Trophoblast cell (in vitro differentiated cells and primary cell): Measurements from ENCODE around the gene DUSP28.
A peak's percentile ranks its signal among the peaks of the same experiment; 100 is the strongest.

Experiments used
- DNase-seq, 2 donors: peaks; one replicate each; pipeline ENCODE4 v3.0.0-alpha.2; 2016
- H2AFZ ChIP-seq: 2 replicates; pipeline ENCODE4 v1.6.1; 2013; ENCODE audit warnings: low read length, moderate library complexity, mild to moderate bottlenecking; ENCODE audit not compliant: insufficient read depth, poor library complexity
- H2AK5ac ChIP-seq: 2 replicates; pipeline ENCODE4 v1.6.1; 2013; ENCODE audit warnings: mild to moderate bottlenecking, low read length
- H2BK120ac ChIP-seq: 2 replicates; pipeline ENCODE4 v1.6.1; 2013; ENCODE audit warnings: low read length, mild to moderate bottlenecking, moderate library complexity; ENCODE audit not compliant: insufficient read depth, poor library complexity
- H2BK12ac ChIP-seq: 2 replicates; pipeline ENCODE4 v1.6.1; 2013; ENCODE audit warnings: mild to moderate bottlenecking, low read length, moderate library complexity
- H2BK5ac ChIP-seq: 2 replicates; pipeline ENCODE4 v1.6.1; 2013; ENCODE audit warnings: low read length, low read depth, moderate library complexity, mild to moderate bottlenecking; ENCODE audit not compliant: poor library complexity
- H3K14ac ChIP-seq: 2 replicates; pipeline ENCODE4 v1.6.1; 2013; ENCODE audit warnings: mild to moderate bottlenecking, low read length
- H3K18ac ChIP-seq: 2 replicates; pipeline ENCODE4 v1.6.1; 2013; ENCODE audit warnings: mild to moderate bottlenecking, low read length
- H3K23ac ChIP-seq: 2 replicates; pipeline ENCODE4 v1.6.1; 2013; ENCODE audit warnings: low read length
- H3K27ac ChIP-seq: 2 replicates; pipeline ENCODE4 v1.5.1; 2013; ENCODE audit warnings: low read depth, mild to moderate bottlenecking, inconsistent platforms, low read length, moderate library complexity
- H3K27me3 ChIP-seq: 2 replicates; pipeline ENCODE4 v1.6.1; 2013; ENCODE audit warnings: inconsistent platforms, mild to moderate bottlenecking, low read length, moderate library complexity; ENCODE audit not compliant: insufficient read depth
- H3K36me3 ChIP-seq, 2 experiments: 1 replicate in 1 of 2; 2 replicates in 1 of 2; pipeline ENCODE4 v1.6.1; 2013; ENCODE audit warnings: low read length in 2 of 2, mild to moderate bottlenecking in 2 of 2, moderate library complexity in 1 of 2; ENCODE audit not compliant: insufficient read depth in 2 of 2, control insufficient read depth in 1 of 2
- H3K4ac ChIP-seq: 2 replicates; pipeline ENCODE4 v1.6.1; 2013; ENCODE audit warnings: low read depth, mild to moderate bottlenecking, low read length, moderate library complexity
- H3K4me1 ChIP-seq, 2 experiments: 1 replicate in 1 of 2; 2 replicates in 1 of 2; pipeline ENCODE4 v1.6.1; 2013; ENCODE audit warnings: low read length in 2 of 2, mild to moderate bottlenecking in 2 of 2, moderate library complexity in 1 of 2; ENCODE audit not compliant: insufficient read depth in 2 of 2, control insufficient read depth in 1 of 2
- H3K4me2 ChIP-seq: 2 replicates; pipeline ENCODE4 v1.6.1; 2013; ENCODE audit warnings: inconsistent platforms, mild to moderate bottlenecking, low read length, moderate library complexity
- H3K4me3 ChIP-seq: 2 replicates; pipeline ENCODE4 v1.5.1; 2013; ENCODE audit warnings: mild to moderate bottlenecking, low read depth, low read length, inconsistent platforms
- H3K79me1 ChIP-seq: one replicate; pipeline ENCODE4 v1.6.1; 2013; ENCODE audit warnings: low read length
- H3K79me2 ChIP-seq: 2 replicates; pipeline ENCODE4 v1.6.1; 2013; ENCODE audit warnings: low read length, mild to moderate bottlenecking; ENCODE audit not compliant: control insufficient read depth, insufficient read depth, poor library complexity
- H3K9ac ChIP-seq: 2 replicates; pipeline ENCODE4 v1.6.1; 2013; ENCODE audit warnings: mild to moderate bottlenecking, low read length
- H3K9me3 ChIP-seq: 2 replicates; pipeline ENCODE4 v1.6.1; 2013; ENCODE audit warnings: low read depth, mild to moderate bottlenecking, control low read depth, inconsistent platforms, low read length; ENCODE audit not compliant: insufficient read depth
- H4K12ac ChIP-seq: 2 replicates; pipeline ENCODE4 v1.6.1; 2013; ENCODE audit warnings: low read depth, mild to moderate bottlenecking, low read length, moderate library complexity
- H4K8ac ChIP-seq: 2 replicates; pipeline ENCODE4 v1.6.1; 2013; ENCODE audit warnings: low read depth, mild to moderate bottlenecking, low read length, moderate library complexity
- H4K91ac ChIP-seq: one replicate; pipeline ENCODE4 v1.6.1; 2013; ENCODE audit warnings: low read depth, mild to moderate bottlenecking, low read length, moderate library complexity
- WGBS: extraction: QIAGEN DNeasy Blood & Tissue Kit; methylation state at CpG from one replicate; pipeline ENCODE4 v1.1.7; 2013; ENCODE audit warnings: missing lambda C conversion rate; ENCODE audit not compliant: insufficient read length, insufficient coverage; ENCODE audit errors: extremely low coverage; 5-methylcytosine and 5-hydroxymethylcytosine counted together

The DUSP28 gene

GRCh38 chr2:240571314-240571973 is 11.3 kb downstream of the DUSP28 start:
- Histone ChIP-seq H2BK120ac (no peak overlapping the region), H3K79me2 (no peaks in the 10 kb centered on the region), H3K9ac (no peak overlapping the region), H3K27me3 (no peaks in the 10 kb centered on the region), H2AFZ (no peak overlapping the region), H3K9me3 (peaks cover 2% of the 10 kb centered on the region), H3K23ac (no peak overlapping the region), H2BK5ac (no peak overlapping the region), H2BK12ac (no peak overlapping the region), H2AK5ac (no peak overlapping the region), H3K4ac (no peak overlapping the region), H3K79me1 (peaks cover 9% of the 10 kb centered on the region), H3K4me2 (no peak overlapping the region), H3K36me3 (peaks cover 21 to 28% of the 10 kb centered on the region in 2 experiments), H3K14ac (no peak overlapping the region), H3K4me1 (peaks cover 20 to 30% of the 10 kb centered on the region in 2 experiments), H4K8ac (no peak overlapping the region), H3K27ac (no peak overlapping the region), H4K12ac (no peak overlapping the region), H3K18ac (no peak overlapping the region), H3K4me3 (no peak overlapping the region), H4K91ac (no peak overlapping the region)
- DNase-seq, result no peak
- no CpG with 5 or more reads among the region's 18 CpGs for WGBS

DNA sequence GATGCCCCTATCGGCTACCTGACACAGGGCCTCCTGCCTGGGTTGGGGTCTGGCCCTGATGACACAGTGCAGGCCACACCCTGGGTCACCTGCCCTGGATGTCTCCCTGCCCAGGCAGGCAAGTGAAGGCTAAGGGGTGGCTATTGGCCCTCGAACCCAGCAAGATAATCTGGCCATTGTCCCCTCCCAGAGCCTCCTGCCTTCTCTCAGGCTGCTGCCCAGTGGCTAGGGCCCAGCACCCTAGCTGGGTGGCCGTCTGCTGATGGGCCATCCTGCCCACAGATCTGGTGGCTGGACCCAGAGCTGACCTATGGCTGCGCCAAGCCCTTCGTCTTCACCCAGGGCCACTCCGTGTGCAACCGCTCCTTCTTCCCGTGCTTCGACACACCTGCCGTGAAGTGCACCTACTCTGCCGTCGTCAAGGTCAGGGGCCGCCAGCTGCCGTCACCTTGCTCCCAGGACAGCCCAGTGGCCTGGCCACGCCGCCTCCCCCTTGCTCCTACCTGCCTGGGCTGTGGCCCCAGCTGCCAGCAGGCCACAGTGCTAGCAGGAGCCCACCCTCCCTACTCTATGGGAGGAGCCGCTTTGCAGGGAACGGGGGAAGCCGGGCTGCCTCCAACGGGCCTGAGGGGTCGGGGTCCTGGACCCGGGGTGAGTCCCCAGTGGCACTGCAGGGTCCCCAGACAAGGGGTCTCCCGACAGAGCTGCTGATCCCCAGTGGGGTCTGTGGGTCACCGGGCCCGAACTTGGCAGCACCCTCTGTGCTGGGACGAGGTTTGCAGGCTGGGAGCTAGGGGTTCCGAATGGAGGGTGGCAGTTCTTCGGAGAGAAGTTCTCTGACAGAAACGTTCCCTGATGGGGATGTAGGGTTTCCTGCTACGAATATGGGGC is 12.2 kb downstream of the DUSP28 start:
- no peak overlapping the region for H3K4me2 ChIP-seq
- H3K4ac ChIP-seq, result no peak overlapping the region
- H2BK12ac ChIP-seq, result no peak overlapping the region
- H3K18ac ChIP-seq, result no peak overlapping the region
- H3K9ac ChIP-seq, result no peak overlapping the region
- WGBS, result no CpG with 5 or more reads among the region's 30 CpGs
- H2AK5ac ChIP-seq, result no peak overlapping the region
- H3K9me3 ChIP-seq, result peaks cover 2% of the 10 kb centered on the region
- no peak overlapping the region for H2BK5ac ChIP-seq
- H3K14ac ChIP-seq, result no peak overlapping the region
- H3K79me2 ChIP-seq, result no peaks in the 10 kb centered on the region
- H3K4me1 ChIP-seq, result peaks cover 11 to 21% of the 10 kb centered on the region in 2 experiments
- no peak overlapping the region for H4K8ac ChIP-seq
- no peak overlapping the region for H2BK120ac ChIP-seq
- no peak overlapping the region for H2AFZ ChIP-seq
- peak overlapping the region; percentile 12 for H4K12ac ChIP-seq
- no peak overlapping the region for H3K27ac ChIP-seq
- no peak for DNase-seq
- H3K4me3 ChIP-seq, result no peak overlapping the region
- no peak overlapping the region for H3K23ac ChIP-seq
- H3K36me3 ChIP-seq, result peaks cover 31 to 37% of the 10 kb centered on the region in 2 experiments
- H3K79me1 ChIP-seq, result peaks cover 7% of the 10 kb centered on the region
- no peaks in the 10 kb centered on the region for H3K27me3 ChIP-seq
- H4K91ac ChIP-seq, result no peak overlapping the region

DNA sequence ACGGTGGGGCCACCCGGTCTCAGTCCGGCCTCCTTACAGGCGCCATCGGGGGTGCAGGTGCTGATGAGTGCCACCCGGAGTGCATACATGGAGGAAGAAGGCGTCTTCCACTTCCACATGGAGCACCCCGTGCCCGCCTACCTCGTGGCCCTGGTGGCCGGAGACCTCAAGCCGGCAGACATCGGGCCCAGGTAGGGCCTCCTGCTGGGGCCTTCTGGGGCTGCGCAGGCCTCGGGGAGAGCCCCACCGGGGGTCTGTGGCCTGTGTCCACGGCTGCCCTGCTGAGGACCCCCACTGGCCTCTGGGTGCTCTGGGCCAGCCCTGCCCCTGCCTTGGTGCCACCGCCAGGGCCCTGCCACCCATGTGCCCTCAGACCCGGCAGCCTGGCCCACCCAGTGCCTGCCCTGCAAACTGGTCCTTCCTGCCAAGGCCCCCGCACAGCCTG is 12.9 kb downstream of the DUSP28 start:
- H4K8ac ChIP-seq, result no peak overlapping the region
- H3K9me3 ChIP-seq, result peaks cover 2% of the 10 kb centered on the region
- no peak overlapping the region for H2BK5ac ChIP-seq
- no peak overlapping the region for H3K14ac ChIP-seq
- no peaks in the 10 kb centered on the region for H3K79me2 ChIP-seq
- no peak overlapping the region for H3K23ac ChIP-seq
- peak overlapping the region; percentile 12 for H4K12ac ChIP-seq
- H3K27me3 ChIP-seq, result no peaks in the 10 kb centered on the region
- no peak overlapping the region for H3K4ac ChIP-seq
- no peak overlapping the region for H4K91ac ChIP-seq
- H2BK120ac ChIP-seq, result no peak overlapping the region
- no peak overlapping the region for H2BK12ac ChIP-seq
- no CpG with 5 or more reads among the region's 20 CpGs for WGBS
- no peak for DNase-seq
- H3K27ac ChIP-seq, result no peak overlapping the region
- H2AFZ ChIP-seq, result no peak overlapping the region
- H3K9ac ChIP-seq, result no peak overlapping the region
- H3K4me2 ChIP-seq, result no peak overlapping the region
- H3K36me3 ChIP-seq, result peaks cover 37 to 43% of the 10 kb centered on the region in 2 experiments
- H3K79me1 ChIP-seq, result peaks cover 4% of the 10 kb centered on the region
- no peak overlapping the region for H2AK5ac ChIP-seq
- no peak overlapping the region for H3K18ac ChIP-seq
- H3K4me1 ChIP-seq, result peaks cover 8 to 15% of the 10 kb centered on the region in 2 experiments
- H3K4me3 ChIP-seq, result no peak overlapping the region

- H3K9ac ChIP-seq, result no peak overlapping the region
- no peak overlapping the region for H2BK12ac ChIP-seq
- H2AK5ac ChIP-seq, result no peak overlapping the region
- no peak overlapping the region for H3K4me2 ChIP-seq
- DNase-seq, result no peak
- H2BK5ac ChIP-seq, result no peak overlapping the region
- H4K8ac ChIP-seq, result no peak overlapping the region
- peaks cover 2% of the 10 kb centered on the region for H3K9me3 ChIP-seq
- H3K36me3 ChIP-seq, result peaks cover 44 to 50% of the 10 kb centered on the region in 2 experiments
- no peak overlapping the region for H3K14ac ChIP-seq
- H2BK120ac ChIP-seq, result no peak overlapping the region
- peaks cover 3% of the 10 kb centered on the region for H3K79me1 ChIP-seq
- no peaks in the 10 kb centered on the region for H3K79me2 ChIP-seq
- H3K4me3 ChIP-seq, result no peak overlapping the region
- no peaks in the 10 kb centered on the region for H3K27me3 ChIP-seq
- H3K18ac ChIP-seq, result no peak overlapping the region
- H3K23ac ChIP-seq, result no peak overlapping the region
- peaks cover 8 to 15% of the 10 kb centered on the region in 2 experiments for H3K4me1 ChIP-seq
- H3K27ac ChIP-seq, result no peak overlapping the region
- H2AFZ ChIP-seq, result no peak overlapping the region
- H4K91ac ChIP-seq, result no peak overlapping the region
- WGBS, result no CpG with 5 or more reads among the region's 37 CpGs
- no peak overlapping the region for H4K12ac ChIP-seq
- no peak overlapping the region for H3K4ac ChIP-seq
Observed at GRCh38 chr2:240573516-240574385, 13.6 kb downstream of the DUSP28 start.
